HepG2 (cell line): ENCODE results near the gene CCDC17. TPM values are rescaled to one million over a fixed set of nuclear protein-coding genes. Genes with fewer than 3 reads are reported as not detected.

Source experiments
- ATAC-seq: fragments of 200-7000 bp; cut with Tn5 transposase; 3 replicates; pipeline ENCODE4 v1.9.1; 2020; ENCODE audit warnings: mild to moderate bottlenecking, moderate library complexity
- BruUV-seq: library from RNA; stranded (reverse); fragments of 400-500 nt; replicated peaks from 2 replicates; lab custom pipeline; 2021; lab: Mats Ljungman, UMichigan
- CTCF ChIA-PET: fragments of 300-600 bp; formaldehyde crosslinking; extraction: SDS; loops from one replicate; lab custom pipeline; 2021; ENCODE audit warnings: low total read pairs, inconsistent platforms, low intra/inter-chr PET ratio; lab: Yijun Ruan, JAX
- POLR2A ChIA-PET: fragments of 350-600 bp; sonication (Branson Sonifier 250); formaldehyde crosslinking; loops from one replicate; lab custom pipeline; 2020; ENCODE audit warnings: antibody characterized with exemption, inconsistent platforms; lab: Yijun Ruan, JAX
- DNase-seq: peaks from one replicate; pipeline ENCODE4 v3.0.0-alpha.2; 2015; ENCODE audit warnings: low spot score
- FAIRE-seq: peaks from 3 replicates; lab custom pipeline; 2011; peaks lifted over from hg19 to GRCh38; lab: Jason Lieb, UNC
- H2AFZ ChIP-seq: one replicate; pipeline ENCODE4 v1.6.1; 2011; ENCODE audit warnings: low read length, inconsistent platforms
- H3K27ac ChIP-seq: fragments of 300-600 bp; 3 replicates; pipeline ENCODE4 v1.8.0; 2011; ENCODE audit warnings: mixed run types, mild to moderate bottlenecking, mixed read lengths, low read length, inconsistent platforms; ENCODE audit not compliant: insufficient read depth; ENCODE audit errors: extremely low read length
- H3K27me3 ChIP-seq, 2 experiments: fragments of 200-600 bp in 1 of 2; 2 replicates in 1 of 2; 3 replicates in 1 of 2; pipeline versions ENCODE4 v1.6.0 to v1.8.0; 2011; ENCODE audit warnings: low read length in 2 of 2, mild to moderate bottlenecking in 2 of 2, moderate library complexity in 2 of 2, inconsistent platforms in 1 of 2; ENCODE audit not compliant: insufficient read depth in 2 of 2, control insufficient read depth in 1 of 2
- H3K36me3 ChIP-seq, 2 experiments: fragments of 200-600 bp in 1 of 2; replicated peaks in 1 of 2; 2 replicates in 1 of 2; 3 replicates in 1 of 2; pipeline versions ENCODE4 v1.5.1 to v1.8.0; 2011; ENCODE audit warnings: low read length in 2 of 2, inconsistent platforms in 1 of 2; ENCODE audit not compliant: insufficient read depth in 2 of 2, control insufficient read depth in 1 of 2
- H3K4me1 ChIP-seq: 2 replicates; pipeline ENCODE4 v1.5.1; 2012; ENCODE audit warnings: low read length, inconsistent platforms; ENCODE audit not compliant: insufficient read depth
- H3K4me2 ChIP-seq: 2 replicates; pipeline ENCODE4 v1.6.0; 2011; ENCODE audit warnings: low read depth, low read length, inconsistent platforms
- H3K4me3 ChIP-seq, 3 experiments: fragments of 200-600 bp in 1 of 3; sonication (generic), shearing (Covaris generic) in 1 of 3; replicated peaks in 1 of 3; 2 replicates each; pipeline ENCODE4 v1.5.1; 2011 to 2016; ENCODE audit warnings: low read length in 3 of 3, inconsistent platforms in 2 of 3, low read depth in 2 of 3, mild to moderate bottlenecking in 2 of 3, control low read depth in 1 of 3, mixed read lengths in 1 of 3; ENCODE audit not compliant: insufficient read depth in 1 of 3
- H3K79me2 ChIP-seq: one replicate; pipeline ENCODE4 v1.6.1; 2011; ENCODE audit warnings: low read length, inconsistent platforms; ENCODE audit not compliant: insufficient read depth
- H3K9ac ChIP-seq: 2 replicates; pipeline ENCODE4 v1.6.0; 2011; ENCODE audit warnings: mild to moderate bottlenecking, low read depth, low read length, inconsistent platforms; ENCODE audit not compliant: insufficient read depth
- H3K9me3 ChIP-seq: 2 replicates; pipeline ENCODE4 v1.5.1; 2012; ENCODE audit warnings: mild to moderate bottlenecking, low read length
- H4K20me1 ChIP-seq: 2 replicates; pipeline ENCODE4 v1.6.0; 2011; ENCODE audit warnings: inconsistent platforms, mild to moderate bottlenecking, low read length, moderate library complexity; ENCODE audit not compliant: insufficient read depth
- CEBPB ChIP-seq: IDR thresholded peaks from 2 replicates; pipeline ENCODE4 v1.6.1; 2011; ENCODE audit warnings: low read depth, low read length, improper control_type of control experiment, borderline replicate concordance
- DBP ChIP-seq: sonication (generic); formaldehyde crosslinking; IDR thresholded peaks from 2 replicates; pipeline ENCODE4 v1.4.0; 2020; ENCODE audit warnings: missing genetic modification reagents; ENCODE audit errors: not compliant biosample characterization
- KDM3A ChIP-seq: IDR thresholded peaks from 2 replicates; pipeline ENCODE4 v1.6.1; 2018; ENCODE audit warnings: low read depth, missing compliant biosample characterization
- NFATC3 ChIP-seq: sonication (generic); formaldehyde crosslinking; IDR thresholded peaks from 2 replicates; pipeline ENCODE4 v1.5.1; 2020; ENCODE audit warnings: mild to moderate bottlenecking, missing genetic modification reagents
- RBM22 ChIP-seq: fragments of 200-400 bp; formaldehyde crosslinking; optimal IDR thresholded peaks from 2 replicates; pipeline ENCODE3; 2017; ENCODE audit warnings: mild to moderate bottlenecking, low read length, moderate library complexity
- SALL2 ChIP-seq: sonication (generic); formaldehyde crosslinking; IDR thresholded peaks from 2 replicates; pipeline ENCODE4 v1.8.1; 2023; ENCODE audit warnings: mild to moderate bottlenecking, missing genetic modification reagents, inconsistent platforms
- ZNF367 ChIP-seq: sonication (generic); formaldehyde crosslinking; IDR thresholded peaks from 2 replicates; pipeline ENCODE4 v1.4.0; 2020; ENCODE audit warnings: missing genetic modification reagents, borderline replicate concordance
- ZNF567 ChIP-seq: sonication (generic); formaldehyde crosslinking; IDR thresholded peaks from 2 replicates; pipeline ENCODE4 v1.8.1; 2023; ENCODE audit warnings: mild to moderate bottlenecking, missing genetic modification reagents, borderline replicate concordance
- WGBS: methylation state at CpG from one replicate; pipeline ENCODE4 v1.1.6; 2017; ENCODE audit warnings: low lambda C conversion rate; 5-methylcytosine and 5-hydroxymethylcytosine counted together
- in situ Hi-C: cut with HindIII; loops from 2 replicates; pipeline ENCODE4 v1.10.0; 2017; ENCODE audit warnings: low pct_unique_long_range_greater_than_20kb; ENCODE audit not compliant: extremely low pct_ligation_motif_present
- intact Hi-C: fragments of 100-400 bp; cut with micrococcal nuclease; formaldehyde crosslinking; loops from one replicate; pipeline ENCODE4 v1.10.0; 2022; ENCODE audit not compliant: unreplicated experiment
- polyA plus RNA-seq, 8 experiments: library from polyadenylated mRNA; depleted of rRNA in 3 of 8; stranded (reverse) in 7 of 8; unstranded in 1 of 8; fragments of >200 nt; fragmentation: Illumina TruSeq in 4 of 8; extraction: Trizol in 4 of 8; gene quantifications; 2 replicates each; pipeline versions ENCODE4 v1.2.1 to v1.2.3, GENCODE V29; 2011 to 2016; ENCODE audit warnings: low read depth in 4 of 8, missing spikeins in 1 of 8, mixed read lengths in 1 of 8; ENCODE audit not compliant: insufficient read depth in 1 of 8
- total RNA-seq, 5 experiments: library from RNA; depleted of rRNA; stranded (reverse); fragments of >200 nt; fragmentation: Illumina TruSeq; extraction: Trizol; gene quantifications; 2 replicates each; pipeline ENCODE4 v1.2.3, GENCODE V29; 2016; ENCODE audit warnings: low read depth in 1 of 5

CCDC17 gene
- total and polyA plus RNA-seq, 2 of the 13 experiments (the other 11 are each of a cell fraction or from before 2014, with no cell fraction given): 1.5 to 3.3 TPM

DNA sequence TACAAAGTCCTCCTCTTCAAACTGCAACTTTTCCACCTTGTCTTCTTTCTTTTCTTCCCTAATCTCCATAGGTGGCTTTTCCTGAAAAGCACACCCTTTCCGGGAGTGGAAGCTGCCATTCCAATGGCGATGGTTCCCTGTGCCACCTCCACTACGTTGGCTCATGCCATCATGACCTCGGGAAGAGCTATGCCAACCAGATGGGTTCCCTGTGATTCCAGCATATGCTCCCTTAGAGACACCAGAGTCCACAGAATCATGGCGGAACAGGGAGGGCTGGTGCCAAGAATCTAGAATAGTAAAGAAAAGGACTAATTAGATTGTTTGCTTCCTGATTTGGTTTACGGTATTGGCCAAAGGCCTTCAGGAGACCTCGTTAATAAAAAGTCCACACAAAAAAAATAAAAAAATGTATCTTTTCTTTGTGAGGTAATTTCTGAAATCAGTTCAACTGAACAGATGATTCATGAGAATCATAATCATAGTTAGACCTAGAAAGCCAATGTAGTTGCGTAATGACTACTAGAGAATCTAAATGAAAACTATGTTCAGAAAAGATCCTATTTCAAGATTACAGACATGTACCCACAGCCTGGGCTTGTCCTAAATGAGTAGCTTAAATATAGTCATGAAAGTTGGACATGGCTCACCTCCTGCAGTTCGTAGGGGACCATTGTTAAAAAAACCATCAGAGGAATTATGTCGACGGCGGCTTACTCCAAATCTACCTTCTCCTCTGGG, 30.9 kb upstream of the CCDC17 start:
- DNase-seq (no peak), ATAC-seq (no peak), FAIRE-seq (no peak)
- no peaks in the 10 kb centered on the region for H3K9me3 ChIP-seq
- WGBS: 96% methylated on average over 12 of the region's 12 CpGs
- ChIA-PET POLR2A (interaction anchor here (5.0 kb wide), 1 partner anchor 32 kb away, joined by 29 read pairs; the partner anchor contains the start of gene GPBP1L1), CTCF (no interaction called here)
- peaks cover 31 to 77% of the 10 kb centered on the region in 2 experiments for H3K36me3 ChIP-seq
- no peak overlapping the region for H2AFZ ChIP-seq
- intact Hi-C loops (no loop called here), in situ Hi-C loops (no loop called here)
- H3K4me2 ChIP-seq: no peak overlapping the region
- no peaks in the 10 kb centered on the region; the same call in 1 of the 2 replicates for H4K20me1 ChIP-seq
- peak; percentile 53; the same call in 1 of the 2 replicates for TF ChIP-seq CEBPB
- peak; percentile 41 for TF ChIP-seq RBM22
- no peak for TF ChIP-seq SALL2 (CRISPR knock-in tag)
- no peak overlapping the region for H3K9ac ChIP-seq
- H3K27me3 ChIP-seq: no peaks in the 10 kb centered on the region
- peaks cover 40% of the 10 kb centered on the region for H3K4me1 ChIP-seq
- no peak overlapping the region for H3K27ac ChIP-seq
- TSS peak; percentile 3 for BruUV-seq
- H3K4me3 ChIP-seq: no peak overlapping the region
- peaks cover 28% of the 10 kb centered on the region for H3K79me2 ChIP-seq

DNA sequence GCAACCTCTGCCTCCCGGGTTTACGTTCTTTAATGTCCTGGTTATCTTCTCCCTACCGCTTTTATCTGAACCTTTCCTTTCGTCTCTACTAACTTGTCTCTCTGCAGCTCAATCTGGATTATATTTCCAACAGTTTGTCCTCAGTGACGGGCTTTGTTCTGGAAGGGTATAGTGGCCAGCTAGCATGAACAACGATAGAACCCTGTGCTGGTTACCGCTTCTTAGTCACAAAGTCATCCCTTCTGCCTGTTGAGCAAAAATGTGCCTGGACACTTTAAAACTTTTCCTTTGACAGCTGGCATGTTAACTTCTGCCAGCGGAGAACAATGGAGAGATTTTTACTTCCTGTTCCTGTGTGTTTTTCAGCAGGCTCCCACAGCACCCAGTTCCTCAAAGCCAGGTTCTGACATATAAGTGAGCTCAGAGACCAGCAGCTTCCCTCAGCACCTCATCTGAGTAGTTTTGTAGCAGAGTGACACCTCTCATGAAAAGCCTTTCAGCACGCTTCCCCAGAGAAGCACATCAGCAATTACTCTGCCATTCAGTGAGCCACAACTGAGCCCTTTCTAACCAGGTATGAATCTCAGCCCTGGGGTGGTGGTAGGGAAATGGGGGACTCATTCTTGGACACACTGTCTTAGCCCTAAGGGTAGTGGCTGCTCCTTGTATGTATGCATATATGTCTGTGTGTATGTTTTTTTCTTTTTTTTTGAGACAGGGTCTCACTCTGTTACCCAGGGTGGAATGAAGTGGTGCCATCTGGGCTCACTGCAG, 23.6 kb upstream of the CCDC17 start:
- no peak for TF ChIP-seq KDM3A (CRISPR knock-in tag)
- no peak for TF ChIP-seq ZNF367 (CRISPR knock-in tag)
- no peak for TF ChIP-seq NFATC3
- TF ChIP-seq ZNF567 (CRISPR knock-in tag): no peak
- TF ChIP-seq DBP (CRISPR knock-in tag): no peak
- TF ChIP-seq RBM22: peak; percentile 82
- no peak; the same call in 2 of the 3 replicates for ATAC-seq
- WGBS: 98% methylated on average over 9 of the region's 9 CpGs
- H3K4me2 ChIP-seq: no peak overlapping the region
- H3K9me3 ChIP-seq: no peaks in the 10 kb centered on the region
- H4K20me1 ChIP-seq: peaks cover 4% of the 10 kb centered on the region; the same call in 1 of the 2 replicates
- no peak overlapping the region for H3K9ac ChIP-seq
- H3K4me3 ChIP-seq: no peak overlapping the region
- no TSS peak for BruUV-seq
- no peak for FAIRE-seq
- peaks cover 25% of the 10 kb centered on the region for H3K4me1 ChIP-seq
- H3K36me3 ChIP-seq: peaks cover 20 to 51% of the 10 kb centered on the region in 2 experiments
- in situ Hi-C loops (no loop called here), intact Hi-C loops (no loop called here)
- POLR2A ChIA-PET: no interaction called here
- no peak overlapping the region for H3K27ac ChIP-seq
- DNase-seq: no peak
- H2AFZ ChIP-seq: no peak overlapping the region
- CTCF ChIA-PET: no interaction called here
- peaks cover 6% of the 10 kb centered on the region for H3K79me2 ChIP-seq
- no peaks in the 10 kb centered on the region for H3K27me3 ChIP-seq
